Keratinocyte (primary cell): ENCODE results near the gene PCCA. TPM values are rescaled to one million over a fixed set of nuclear protein-coding genes. Genes with fewer than 3 reads are reported as not detected.

Experiments
- DNase-seq: peaks from one replicate; pipeline ENCODE4 v3.0.0-alpha.2; 2011; ENCODE audit warnings: low read depth, missing footprints, low spot score
- FAIRE-seq: peaks from 2 replicates; lab custom pipeline; 2011; peaks lifted over from hg19 to GRCh38; lab: Jason Lieb, UNC
- H2AFZ ChIP-seq: 2 replicates; pipeline ENCODE4 v1.6.0; 2012; ENCODE audit warnings: low read length, control low read depth, inconsistent platforms; ENCODE audit not compliant: control insufficient read depth
- H3K27ac ChIP-seq: 2 replicates; pipeline ENCODE4 v1.5.1; 2011; ENCODE audit warnings: low read length; ENCODE audit not compliant: control insufficient read depth, insufficient read depth
- H3K27me3 ChIP-seq: 3 replicates; pipeline ENCODE4 v1.6.0; 2011; ENCODE audit warnings: low read length; ENCODE audit not compliant: control insufficient read depth, insufficient read depth; ENCODE audit errors: extremely low read depth
- H3K36me3 ChIP-seq, 2 experiments: 2 replicates in 1 of 2; 3 replicates in 1 of 2; pipeline ENCODE4 v1.5.1; 2011; ENCODE audit warnings: low read length in 2 of 2, mild to moderate bottlenecking in 1 of 2; ENCODE audit not compliant: control insufficient read depth in 2 of 2, insufficient read depth in 2 of 2; ENCODE audit errors: extremely low read depth in 1 of 2
- H3K4me1 ChIP-seq: 3 replicates; pipeline ENCODE4 v1.5.1; 2011; ENCODE audit warnings: low read length; ENCODE audit not compliant: control insufficient read depth, insufficient read depth; ENCODE audit errors: extremely low read depth
- H3K4me2 ChIP-seq: 3 replicates; pipeline ENCODE4 v1.6.0; 2011; ENCODE audit warnings: low read depth, low read length; ENCODE audit not compliant: control insufficient read depth, insufficient read depth; ENCODE audit errors: extremely low read depth
- H3K4me3 ChIP-seq, 3 experiments: fragments of 200-600 bp in 1 of 3; sonication (generic) in 1 of 3; 2 replicates in 2 of 3; 3 replicates in 1 of 3; pipeline ENCODE4 v1.5.1; 2011 to 2016; ENCODE audit warnings: low read length in 3 of 3, mild to moderate bottlenecking in 3 of 3, control low read depth in 2 of 3, inconsistent platforms in 1 of 3, low read depth in 1 of 3, mixed read lengths in 1 of 3, mixed run types in 1 of 3, moderate library complexity in 1 of 3; ENCODE audit not compliant: control insufficient read depth in 2 of 3, insufficient read depth in 2 of 3; ENCODE audit errors: extremely low read depth in 1 of 3
- H3K79me2 ChIP-seq: 2 replicates; pipeline ENCODE4 v1.6.0; 2012; ENCODE audit warnings: low read length; ENCODE audit not compliant: control insufficient read depth, insufficient read depth
- H3K9ac ChIP-seq: 3 replicates; pipeline ENCODE4 v1.6.0; 2011; ENCODE audit warnings: low read length; ENCODE audit not compliant: control insufficient read depth, insufficient read depth; ENCODE audit errors: extremely low read depth
- H3K9me1 ChIP-seq: 3 replicates; pipeline ENCODE4 v1.6.0; 2011; ENCODE audit warnings: low read length; ENCODE audit not compliant: control insufficient read depth, insufficient read depth; ENCODE audit errors: extremely low read depth
- H3K9me3 ChIP-seq: 2 replicates; pipeline ENCODE4 v1.5.1; 2012; ENCODE audit warnings: low read depth, low read length; ENCODE audit not compliant: control insufficient read depth
- H4K20me1 ChIP-seq: 3 replicates; pipeline ENCODE4 v1.6.0; 2011; ENCODE audit warnings: low read length; ENCODE audit not compliant: control insufficient read depth, insufficient read depth; ENCODE audit errors: extremely low read depth
- CTCF ChIP-seq, 3 experiments: IDR thresholded peaks in 1 of 3; conservative IDR thresholded peaks in 1 of 3; optimal IDR thresholded peaks in 1 of 3; 2 replicates in 2 of 3; 3 replicates in 1 of 3; pipeline versions ENCODE3 to v1.5.1; 2011; ENCODE audit warnings: low read length in 3 of 3, mild to moderate bottlenecking in 3 of 3, moderate library complexity in 2 of 3, control low read depth in 1 of 3, inconsistent platforms in 1 of 3; ENCODE audit not compliant: insufficient read depth in 2 of 3; ENCODE audit errors: extremely low read depth in 1 of 3
- EZH2 ChIP-seq: IDR thresholded peaks from one replicate; pipeline ENCODE4 v1.6.1; 2012; ENCODE audit warnings: inconsistent platforms, mild to moderate bottlenecking, low read length, moderate library complexity
- dilution Hi-C: fragments of 300-500 bp; cut with MboI; formaldehyde crosslinking; loops from one replicate; pipeline ENCODE4 v1.7.0; 2020; ENCODE audit warnings: low sequenced_read_pairs; ENCODE audit not compliant: extremely low pct_ligation_motif_present
- polyA plus RNA-seq, 5 experiments: library from polyadenylated mRNA; depleted of rRNA in 3 of 5; stranded (reverse) in 3 of 5; stranded (forward) in 1 of 5; unstranded in 1 of 5; fragments of >200 nt; gene quantifications; 1 replicate in 1 of 5; 2 replicates in 3 of 5; 3 replicates in 1 of 5; pipeline versions ENCODE4 v1.2.1 to v1.2.3, GENCODE V29; 2011 to 2012; ENCODE audit warnings: missing spikeins in 2 of 5, low read depth in 1 of 5, low replicate concordance in 1 of 5

The PCCA gene
- polyA plus RNA-seq, 1 donor (not counting 4 experiments of a cell fraction or from before 2014, with no cell fraction given) = 8.1 TPM

DNA sequence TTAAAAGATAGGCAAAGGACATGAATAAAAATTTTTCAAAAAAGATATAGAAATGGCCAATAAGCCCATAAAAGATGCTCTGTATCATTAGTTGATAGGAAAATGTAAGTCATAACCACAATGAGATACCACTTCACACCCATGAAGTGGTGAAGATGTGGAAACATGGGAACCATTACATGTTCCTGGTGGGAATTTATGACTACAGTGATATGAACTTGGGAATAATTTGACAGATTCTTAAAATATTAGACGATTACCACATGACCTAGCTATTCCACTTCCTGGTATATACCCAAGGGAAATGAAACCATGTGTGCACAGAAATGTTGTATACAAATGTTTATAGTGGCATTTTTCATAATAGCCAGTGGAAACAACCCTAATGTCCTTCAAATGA lies 267.5 kb downstream of the PCCA start:
- TF ChIP-seq CTCF (optimal IDR thresholded peaks at IDR 0.05 in 1 of 3, IDR thresholded peaks at IDR 0.05 in 1 of 3, conservative IDR thresholded peaks at IDR 0.05 in 1 of 3; ENCODE audit: extremely low read depth in 1 of 3, insufficient read depth in 2 of 3, low read length in 3 of 3) (no peak), EZH2 (no peak)
- Histone ChIP-seq H2AFZ (no peak overlapping the region), H3K4me1 (no peaks in the 10 kb centered on the region), H3K36me3 (no peaks in the 10 kb centered on the region), H3K27ac (no peak overlapping the region), H3K79me2 (no peaks in the 10 kb centered on the region), H4K20me1 (no peaks in the 10 kb centered on the region), H3K4me3 (no peak overlapping the region), H3K9me3 (no peaks in the 10 kb centered on the region), H3K4me2 (no peak overlapping the region), H3K9me1 (no peaks in the 10 kb centered on the region), H3K9ac (no peak overlapping the region), H3K27me3 (no peaks in the 10 kb centered on the region)
- dilution Hi-C loops = no loop called here
- no peak for FAIRE-seq
- no peak for DNase-seq

GRCh38 chr13:100356889-100357288 lies 268.0 kb downstream of the PCCA start:
- no peak overlapping the region for H3K9ac ChIP-seq
- no peaks in the 10 kb centered on the region for H4K20me1 ChIP-seq
- no peaks in the 10 kb centered on the region for H3K4me1 ChIP-seq
- dilution Hi-C loops = no loop called here
- H3K79me2 ChIP-seq = no peaks in the 10 kb centered on the region
- no peaks in the 10 kb centered on the region for H3K9me1 ChIP-seq
- no peaks in the 10 kb centered on the region for H3K27me3 ChIP-seq
- H3K36me3 ChIP-seq = no peaks in the 10 kb centered on the region
- H3K4me2 ChIP-seq = no peak overlapping the region
- H3K9me3 ChIP-seq = no peaks in the 10 kb centered on the region
- TF ChIP-seq EZH2 (no peak), CTCF (optimal IDR thresholded peaks at IDR 0.05 in 1 of 3, IDR thresholded peaks at IDR 0.05 in 1 of 3, conservative IDR thresholded peaks at IDR 0.05 in 1 of 3; ENCODE audit: extremely low read depth in 1 of 3, insufficient read depth in 2 of 3, low read length in 3 of 3) (no peak)
- H3K4me3 ChIP-seq = no peak overlapping the region
- H3K27ac ChIP-seq = no peak overlapping the region
- H2AFZ ChIP-seq = no peak overlapping the region
- DNase-seq (no peak), FAIRE-seq (no peak)
